NCI-H510A (cell line): ENCODE data around the gene SP3.

Experiments
- DNase-seq: peaks from one replicate; lab custom pipeline; 2025; lab: John Stamatoyannopoulos, UW

The SP3 gene

GRCh38 chr2:173996766-173997165, 31.6 kb upstream of the SP3 start:
- no peak for DNase-seq

DNA sequence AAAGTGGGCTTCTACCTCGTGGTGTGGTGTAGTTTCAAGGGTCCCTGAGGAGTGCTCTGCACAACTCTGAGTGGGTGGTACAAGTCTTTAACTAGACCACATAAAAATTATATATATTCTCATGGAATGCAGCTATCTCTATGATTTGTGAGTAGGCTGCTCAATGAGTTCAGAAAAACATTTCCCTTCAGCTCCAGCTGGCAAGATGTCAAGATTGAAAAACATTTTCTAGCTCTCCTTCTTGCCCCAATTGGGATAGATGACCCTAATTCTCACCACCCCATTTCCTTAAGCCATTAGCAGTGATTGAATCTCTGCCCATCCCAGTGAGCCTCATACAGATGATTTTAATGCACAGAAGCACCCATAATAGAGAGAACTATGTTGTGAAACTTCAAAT, 28.3 kb upstream of the SP3 start:
- no peak for DNase-seq

- DNase-seq: no peak
Measured at GRCh38 chr2:173991856-173992588, 26.8 kb upstream of the SP3 start.

DNA sequence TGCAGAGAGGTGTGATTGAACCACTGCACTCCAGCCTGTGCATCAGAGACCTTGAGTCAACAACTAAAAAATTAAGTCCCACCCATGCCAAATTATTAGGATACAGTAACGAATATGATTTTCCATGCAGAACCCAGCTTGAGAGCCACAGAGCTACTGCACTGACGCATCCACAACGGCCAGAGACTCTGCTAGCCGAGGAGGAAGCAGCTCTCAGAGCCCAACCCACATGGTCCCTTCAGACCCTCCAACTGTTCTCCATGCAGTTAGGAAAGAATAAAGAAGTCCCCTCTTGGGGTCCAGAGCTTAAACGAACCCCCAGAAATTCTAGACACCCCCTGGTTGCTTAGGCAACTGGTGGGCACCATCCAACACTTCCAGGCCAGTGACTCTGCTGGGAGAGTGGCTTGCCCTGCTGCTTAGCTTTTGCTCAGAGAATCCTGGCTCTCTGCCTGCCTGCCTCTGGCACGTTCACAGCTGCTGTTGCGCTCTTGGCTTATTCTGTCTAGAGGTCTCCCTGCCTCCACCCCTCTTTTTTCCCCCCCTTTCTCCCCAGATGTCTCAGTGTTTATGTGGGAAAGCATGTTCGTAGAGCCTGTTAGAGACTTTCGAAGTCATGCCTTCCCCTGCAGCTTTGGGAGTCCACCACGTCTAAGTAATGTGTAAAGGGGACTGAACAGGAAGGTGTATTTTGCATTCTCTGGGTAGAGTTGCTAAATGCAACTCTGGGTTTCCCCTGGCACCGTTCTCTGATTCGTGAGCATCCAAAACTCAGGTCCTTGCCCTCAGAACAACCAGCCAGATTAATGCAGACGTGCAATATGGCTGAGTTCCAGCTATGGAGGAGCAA, 26.0 kb upstream of the SP3 start:
- no peak for DNase-seq

GRCh38 chr2:173990245-173990644, 25.1 kb upstream of the SP3 start:
- no peak for DNase-seq

- no peak for DNase-seq
Measured at GRCh38 chr2:173989884-173990215, 24.7 kb upstream of the SP3 start.

DNA sequence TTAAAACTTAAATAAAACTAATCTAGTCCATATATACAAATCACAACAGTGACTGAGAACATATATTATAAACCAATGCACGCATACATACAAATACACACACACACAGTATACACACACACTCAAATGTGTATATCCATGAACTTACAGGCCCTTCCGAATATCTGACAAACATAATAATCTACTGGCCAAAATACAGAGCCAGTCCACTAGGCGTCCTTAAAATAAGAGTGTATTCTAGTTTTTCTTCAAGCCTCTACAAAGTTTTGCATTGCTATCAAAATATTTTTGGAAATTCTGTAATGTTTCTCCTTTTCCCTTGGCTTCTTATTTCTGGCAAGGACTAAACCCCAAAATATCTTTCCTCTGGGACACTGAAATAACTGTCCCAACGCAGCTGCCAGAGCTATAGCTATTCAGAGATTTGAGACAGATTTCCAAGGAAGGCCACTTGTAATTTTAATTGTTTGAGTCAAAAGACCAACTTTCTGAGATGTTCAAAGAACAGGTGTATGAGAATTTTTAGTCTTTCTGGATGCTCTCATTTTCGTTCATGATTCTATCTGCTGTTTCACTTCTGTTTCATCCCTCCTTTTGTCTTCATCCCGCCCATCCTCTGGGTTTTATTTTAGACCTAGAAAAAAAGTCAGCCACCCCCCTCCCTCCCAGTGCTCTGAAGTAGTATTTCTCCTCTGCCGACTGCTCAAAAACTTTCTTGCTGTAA, 24.1 kb upstream of the SP3 start:
- DNase-seq: no peak

- no peak for DNase-seq
Measured at GRCh38 chr2:173986805-173987204, 21.6 kb upstream of the SP3 start.

GRCh38 chr2:173985605-173985992, 20.4 kb upstream of the SP3 start:
- no peak for DNase-seq

- no peak for DNase-seq
Measured at GRCh38 chr2:173984866-173985604, 19.9 kb upstream of the SP3 start.

DNA sequence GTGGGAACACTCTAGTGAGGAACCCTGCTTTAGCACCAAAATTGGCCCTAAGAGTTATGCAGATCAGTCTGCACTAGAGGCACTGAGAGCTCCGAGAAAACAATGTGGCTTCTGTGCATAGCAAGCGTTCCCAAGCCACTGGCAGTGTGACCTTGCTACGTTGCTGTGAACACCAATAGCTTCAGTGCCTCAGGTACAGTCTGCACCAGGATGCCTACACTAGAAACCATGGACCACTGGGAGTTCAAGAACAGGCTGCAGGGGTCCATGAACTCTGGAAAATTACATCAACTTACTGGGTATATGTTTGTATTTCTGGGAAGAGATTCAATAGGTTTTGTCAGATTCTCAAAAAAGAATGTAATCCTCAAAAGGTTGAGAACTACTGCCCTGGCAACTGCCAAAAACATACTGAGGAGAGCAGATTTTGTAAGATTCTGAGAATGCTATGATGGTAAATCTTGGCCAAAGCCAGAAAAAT, 18.3 kb upstream of the SP3 start:
- DNase-seq: no peak

GRCh38 chr2:173982918-173983317, 17.7 kb upstream of the SP3 start:
- DNase-seq: peak; percentile 37

DNA sequence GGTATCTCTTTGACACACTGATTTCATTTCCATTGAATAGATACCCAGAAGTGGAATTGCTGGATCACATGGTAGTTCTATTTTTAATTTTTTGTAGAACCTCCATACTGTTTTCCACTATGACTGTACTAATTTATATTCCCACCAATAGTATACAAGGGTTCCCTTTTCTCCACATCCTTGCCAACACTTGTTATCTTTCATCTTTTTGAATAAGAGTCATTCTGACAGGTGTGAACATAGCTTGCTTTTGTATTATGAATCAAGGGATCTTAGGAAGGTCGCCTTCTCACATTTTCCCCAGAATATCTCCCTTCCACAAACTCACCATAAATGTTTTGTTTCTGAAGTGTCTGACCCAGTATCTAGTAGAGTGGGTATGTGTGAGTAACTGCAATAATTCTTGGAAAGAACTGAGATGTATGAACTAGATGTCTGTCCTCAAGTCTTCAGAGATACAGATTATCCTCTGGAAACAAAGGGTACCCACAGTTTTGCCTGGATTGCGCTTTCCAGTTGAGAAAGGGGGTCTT, 17.1 kb upstream of the SP3 start:
- no peak for DNase-seq

DNA sequence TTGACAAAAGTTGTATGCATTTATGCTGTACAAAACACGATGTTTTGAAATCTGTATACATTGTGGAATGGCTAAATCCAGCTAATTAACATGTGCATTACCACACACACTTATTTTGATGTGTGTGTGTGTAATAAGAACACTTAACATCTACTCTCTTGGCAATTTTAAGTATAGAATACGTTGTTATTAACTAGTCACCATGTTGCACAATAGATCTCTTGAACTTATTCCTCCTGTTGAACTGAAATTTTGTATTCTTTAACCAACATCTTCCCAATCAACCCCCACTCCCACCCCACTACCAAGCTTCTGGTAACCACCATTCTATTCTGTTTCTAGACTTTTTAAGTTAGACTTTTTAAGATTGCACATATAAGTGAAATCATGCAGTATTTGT, 16.3 kb upstream of the SP3 start:
- no peak for DNase-seq

DNA sequence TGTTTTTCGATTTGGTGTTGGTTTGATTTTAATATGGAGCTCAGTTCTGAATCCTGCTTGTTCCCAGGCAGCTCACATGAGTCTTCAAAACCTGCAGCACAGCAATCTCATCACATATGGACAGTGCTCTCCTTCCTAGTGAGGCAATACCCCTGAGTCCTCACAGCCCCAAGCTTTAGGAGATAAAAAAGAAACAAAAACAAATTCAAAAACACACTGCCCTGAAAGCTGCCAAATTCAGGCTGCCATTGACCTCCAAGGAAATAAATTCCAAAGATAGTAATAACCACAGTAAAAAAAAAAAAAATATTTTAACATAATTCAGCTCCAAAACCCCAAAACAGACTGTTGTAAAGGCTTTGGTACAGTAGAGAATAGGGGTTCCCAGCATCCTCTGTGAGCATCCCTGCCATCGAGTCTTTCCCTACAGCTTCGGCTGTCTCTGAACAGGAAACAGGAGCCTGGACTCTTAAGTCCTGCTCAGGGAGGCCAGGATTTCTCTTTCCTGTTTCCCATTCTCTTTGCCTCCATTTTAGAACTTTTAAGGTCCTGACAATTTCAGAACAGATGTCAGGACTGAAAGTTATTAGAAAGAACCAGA, 14.7 kb upstream of the SP3 start:
- no peak for DNase-seq

GRCh38 chr2:173978447-173978846, 13.3 kb upstream of the SP3 start:
- no peak for DNase-seq

DNA sequence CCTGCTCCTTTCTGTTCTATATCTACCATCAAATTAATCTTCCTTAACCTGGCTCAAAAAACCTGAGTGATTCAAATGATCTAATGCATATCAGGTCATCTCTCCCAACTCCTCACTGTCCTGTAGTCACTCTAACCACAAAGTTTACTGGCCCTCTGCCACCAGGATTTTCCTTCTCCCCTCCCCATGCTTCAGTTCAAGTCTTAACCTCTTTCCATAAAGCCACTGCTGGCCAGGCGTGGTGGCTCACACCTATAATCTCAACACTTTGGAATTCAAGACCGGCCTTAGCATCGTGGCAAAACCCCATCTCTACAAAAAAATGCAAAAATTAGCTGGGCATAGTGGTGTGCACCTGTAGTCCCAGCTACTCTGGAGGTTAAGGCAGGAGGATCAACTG, 7.5 kb upstream of the SP3 start:
- DNase-seq: no peak

GRCh38 chr2:173972165-173972564, 7.0 kb upstream of the SP3 start:
- DNase-seq: no peak

GRCh38 chr2:173970516-173970924, 5.3 kb upstream of the SP3 start:
- no peak for DNase-seq

DNA sequence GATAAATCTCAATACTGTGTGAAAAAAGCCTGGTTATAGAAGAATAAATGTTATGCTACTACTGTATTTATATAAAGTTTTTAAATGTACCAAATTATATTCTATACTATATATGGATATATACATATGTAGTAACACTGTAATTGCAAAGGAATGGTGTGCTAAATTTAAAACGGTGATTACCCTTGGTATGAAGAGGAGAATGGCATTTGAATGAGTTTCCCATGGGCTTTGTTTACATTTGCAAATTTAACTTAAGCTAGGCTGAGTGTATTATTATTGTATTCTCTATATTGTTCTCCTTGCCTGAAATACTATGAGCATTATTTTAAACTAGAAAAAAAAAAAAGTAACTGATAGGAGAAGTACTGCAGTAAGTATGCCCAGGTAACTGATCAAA, 4.7 kb upstream of the SP3 start:
- DNase-seq: no peak

DNA sequence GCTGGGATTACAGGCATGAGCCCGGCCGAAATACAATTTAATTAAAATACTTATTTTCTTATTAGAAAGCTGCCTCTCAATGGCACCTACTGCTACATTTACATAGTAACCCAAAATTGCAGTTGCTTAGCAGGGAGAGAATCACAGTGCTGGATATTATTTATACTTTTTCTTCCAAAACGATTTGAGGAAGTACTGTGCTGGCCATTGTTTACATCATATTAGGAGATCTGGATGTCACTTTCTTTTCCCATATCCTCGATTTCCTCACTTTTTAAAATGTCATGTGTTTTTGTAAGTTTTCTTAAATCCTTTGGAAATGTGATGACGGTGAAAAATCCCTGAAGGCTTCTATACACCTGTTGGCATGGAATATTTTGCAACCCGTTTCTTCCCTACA, 3.4 kb upstream of the SP3 start:
- DNase-seq: no peak
